ENCODE data around the gene KLK1.

DNA sequence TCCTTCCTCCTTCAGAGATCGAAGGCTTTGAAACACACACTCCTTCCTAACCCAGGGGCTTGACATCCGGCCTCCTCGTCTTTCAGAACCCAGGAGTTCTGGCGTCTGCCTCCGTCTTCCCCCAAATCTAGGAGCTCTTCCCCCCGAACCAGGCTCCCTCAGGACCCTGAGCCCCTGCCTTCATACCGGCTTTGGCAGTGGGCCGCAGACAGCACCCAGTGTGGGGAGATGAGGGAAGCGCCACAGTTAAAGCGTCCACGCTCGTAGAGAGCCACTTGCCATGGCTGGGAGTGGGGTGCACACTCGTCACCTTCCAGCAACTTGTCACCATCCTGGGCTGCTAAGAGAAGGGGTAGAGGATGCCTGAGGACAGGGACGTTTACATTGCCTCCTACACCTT lies 3.9 kb upstream of the KLK1 start:
- TF ChIP-seq, protein P1, sequence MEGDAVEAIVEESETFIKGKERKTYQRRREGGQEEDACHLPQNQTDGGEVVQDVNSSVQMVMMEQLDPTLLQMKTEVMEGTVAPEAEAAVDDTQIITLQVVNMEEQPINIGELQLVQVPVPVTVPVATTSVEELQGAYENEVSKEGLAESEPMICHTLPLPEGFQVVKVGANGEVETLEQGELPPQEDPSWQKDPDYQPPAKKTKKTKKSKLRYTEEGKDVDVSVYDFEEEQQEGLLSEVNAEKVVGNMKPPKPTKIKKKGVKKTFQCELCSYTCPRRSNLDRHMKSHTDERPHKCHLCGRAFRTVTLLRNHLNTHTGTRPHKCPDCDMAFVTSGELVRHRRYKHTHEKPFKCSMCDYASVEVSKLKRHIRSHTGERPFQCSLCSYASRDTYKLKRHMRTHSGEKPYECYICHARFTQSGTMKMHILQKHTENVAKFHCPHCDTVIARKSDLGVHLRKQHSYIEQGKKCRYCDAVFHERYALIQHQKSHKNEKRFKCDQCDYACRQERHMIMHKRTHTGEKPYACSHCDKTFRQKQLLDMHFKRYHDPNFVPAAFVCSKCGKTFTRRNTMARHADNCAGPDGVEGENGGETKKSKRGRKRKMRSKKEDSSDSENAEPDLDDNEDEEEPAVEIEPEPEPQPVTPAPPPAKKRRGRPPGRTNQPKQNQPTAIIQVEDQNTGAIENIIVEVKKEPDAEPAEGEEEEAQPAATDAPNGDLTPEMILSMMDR (IDR thresholded peaks at IDR 0.05): no peak
- TF ChIP-seq POLR2A (IDR thresholded peaks at IDR 0.05): no peak

All from tibial nerve (tissue), 3 donors.